Epithelial cell of esophagus (primary cell): Measurements from ENCODE around the gene PLXNA4.
A peak's percentile ranks its signal among the peaks of the same experiment; 100 is the strongest.

Experiments used
- DNase-seq: peaks from one replicate; pipeline ENCODE4 v3.0.0; 2010; ENCODE audit warnings: low read depth
- H3K4me3 ChIP-seq: 2 replicates; pipeline ENCODE4 v1.5.1; 2011; ENCODE audit warnings: mild to moderate bottlenecking, low read length, control low read depth
- CTCF ChIP-seq: IDR thresholded peaks from 2 replicates; pipeline ENCODE4 v1.5.1; 2011; ENCODE audit warnings: low read depth, mild to moderate bottlenecking, low read length, control low read depth, inconsistent platforms; ENCODE audit not compliant: insufficient read depth; ENCODE audit errors: missing control alignments

Gene PLXNA4

GRCh38 chr7:132270517-132270916, 305.8 kb downstream of the PLXNA4 start:
- TF ChIP-seq CTCF = no peak
- H3K4me3 ChIP-seq = no peak overlapping the region
- peak; percentile 17 for DNase-seq

GRCh38 chr7:132269718-132270117, 306.6 kb downstream of the PLXNA4 start:
- TF ChIP-seq CTCF = no peak
- DNase-seq = no peak
- no peak overlapping the region for H3K4me3 ChIP-seq

- TF ChIP-seq CTCF = no peak
- no peak overlapping the region for H3K4me3 ChIP-seq
- DNase-seq = no peak
Measured at GRCh38 chr7:132263151-132263550, 313.1 kb downstream of the PLXNA4 start.

- no peak for TF ChIP-seq CTCF
- DNase-seq = no peak
- no peak overlapping the region for H3K4me3 ChIP-seq
Measured at GRCh38 chr7:132262160-132262470, 314.2 kb downstream of the PLXNA4 start.

GRCh38 chr7:132261327-132262159, 314.7 kb downstream of the PLXNA4 start:
- H3K4me3 ChIP-seq = no peak overlapping the region
- no peak for DNase-seq
- TF ChIP-seq CTCF = no peak

- no peak overlapping the region for H3K4me3 ChIP-seq
- no peak for TF ChIP-seq CTCF
Measured at GRCh38 chr7:132258231-132258630, 318.0 kb downstream of the PLXNA4 start.

GRCh38 chr7:132257253-132257652, 319.0 kb downstream of the PLXNA4 start:
- no peak for DNase-seq
- no peak overlapping the region for H3K4me3 ChIP-seq
- no peak for TF ChIP-seq CTCF

More at GRCh38 chr7:132258231-132258630, 318.0 kb downstream of the PLXNA4 start:
- no peak for DNase-seq
